ENCODE data around the gene VIL1.

The VIL1 gene

GRCh38 chr2:218402911-218403411 lies 16.0 kb upstream of the VIL1 start:
- Histone ChIP-seq H2AFZ (ENCODE audit: insufficient read depth, low read length, poor library complexity) (no peak overlapping the region), H2BK120ac (ENCODE audit: insufficient read depth, low read length, poor library complexity) (no peak overlapping the region), H3K27ac (ENCODE audit: low read depth, low read length) (no peak overlapping the region), H3K79me2 (ENCODE audit: control insufficient read depth, insufficient read depth, low read length, poor library complexity) (peaks cover 16% of the 10 kb centered on the region), H4K91ac (ENCODE audit: low read depth, low read length) (no peak overlapping the region), H3K4me1 (ENCODE audit: control insufficient read depth in 1 of 2, insufficient read depth in 2 of 2, low read length in 2 of 2) (peaks cover 14 to 23% of the 10 kb centered on the region in 2 experiments), H3K36me3 (ENCODE audit: control insufficient read depth in 1 of 2, insufficient read depth in 2 of 2, low read length in 2 of 2) (peaks cover 35 to 36% of the 10 kb centered on the region in 2 experiments), H3K9me3 (ENCODE audit: insufficient read depth, low read depth, low read length) (no peaks in the 10 kb centered on the region), H3K14ac (ENCODE audit: low read length) (no peak overlapping the region), H3K4ac (ENCODE audit: low read depth, low read length) (no peak overlapping the region), H2BK12ac (ENCODE audit: low read length) (no peak overlapping the region), H3K27me3 (ENCODE audit: insufficient read depth, low read length) (no peaks in the 10 kb centered on the region), H4K8ac (ENCODE audit: low read depth, low read length) (no peak overlapping the region), H3K23ac (ENCODE audit: low read length) (no peak overlapping the region), H3K4me3 (ENCODE audit: low read depth, low read length) (no peak overlapping the region), H3K4me2 (ENCODE audit: low read length) (no peak overlapping the region), H3K18ac (ENCODE audit: low read length) (no peak overlapping the region), H2AK5ac (ENCODE audit: low read length) (no peak overlapping the region), H3K79me1 (ENCODE audit: low read length) (peaks cover 30% of the 10 kb centered on the region), H3K9ac (ENCODE audit: low read length) (no peak overlapping the region), H4K12ac (ENCODE audit: low read depth, low read length) (no peak overlapping the region), H2BK5ac (ENCODE audit: low read depth, low read length, poor library complexity) (no peak overlapping the region)
- no CpG with 5 or more reads among the region's 26 CpGs for WGBS (ENCODE audit: extremely low coverage, insufficient coverage, insufficient read length)
- no peak for DNase-seq

DNA sequence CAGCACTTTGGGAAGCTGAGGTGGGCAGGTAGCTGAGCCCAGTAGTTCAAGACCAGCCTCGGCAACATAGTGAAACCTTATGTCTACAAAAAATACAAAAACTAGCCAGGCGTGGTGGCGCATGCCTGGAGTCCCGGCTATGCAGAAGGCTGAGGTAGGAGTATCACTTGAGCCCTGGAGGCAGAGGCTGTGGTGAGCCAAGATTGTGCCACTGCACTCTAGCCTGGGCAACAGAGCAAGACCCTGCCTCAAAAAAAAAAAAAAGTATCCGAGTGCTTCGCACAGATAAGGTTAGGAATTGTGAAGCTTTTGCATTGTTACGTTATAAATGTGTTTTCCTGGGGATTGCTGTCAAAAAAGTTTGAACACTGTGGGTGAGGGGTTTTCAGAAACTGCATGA lies 15.1 kb upstream of the VIL1 start:
- no peak overlapping the region for H2AK5ac ChIP-seq (ENCODE audit: low read length)
- no peak overlapping the region for H3K14ac ChIP-seq (ENCODE audit: low read length)
- peaks cover 13% of the 10 kb centered on the region for H3K79me2 ChIP-seq (ENCODE audit: control insufficient read depth, insufficient read depth, low read length, poor library complexity)
- H3K27ac ChIP-seq (ENCODE audit: low read depth, low read length): no peak overlapping the region
- no peak overlapping the region for H3K23ac ChIP-seq (ENCODE audit: low read length)
- H2AFZ ChIP-seq (ENCODE audit: insufficient read depth, low read length, poor library complexity): no peak overlapping the region
- H2BK12ac ChIP-seq (ENCODE audit: low read length): no peak overlapping the region
- no peak overlapping the region for H3K4ac ChIP-seq (ENCODE audit: low read depth, low read length)
- H3K27me3 ChIP-seq (ENCODE audit: insufficient read depth, low read length): no peaks in the 10 kb centered on the region
- H2BK5ac ChIP-seq (ENCODE audit: low read depth, low read length, poor library complexity): no peak overlapping the region
- H3K4me1 ChIP-seq (ENCODE audit: control insufficient read depth in 1 of 2, insufficient read depth in 2 of 2, low read length in 2 of 2): peaks cover 11 to 19% of the 10 kb centered on the region in 2 experiments
- no peak overlapping the region for H2BK120ac ChIP-seq (ENCODE audit: insufficient read depth, low read length, poor library complexity)
- H4K12ac ChIP-seq (ENCODE audit: low read depth, low read length): no peak overlapping the region
- no peak overlapping the region for H3K18ac ChIP-seq (ENCODE audit: low read length)
- no peaks in the 10 kb centered on the region for H3K9me3 ChIP-seq (ENCODE audit: insufficient read depth, low read depth, low read length)
- peaks cover 35 to 36% of the 10 kb centered on the region in 2 experiments for H3K36me3 ChIP-seq (ENCODE audit: control insufficient read depth in 1 of 2, insufficient read depth in 2 of 2, low read length in 2 of 2)
- no CpG with 5 or more reads among the region's 7 CpGs for WGBS (ENCODE audit: extremely low coverage, insufficient coverage, insufficient read length)
- H4K91ac ChIP-seq (ENCODE audit: low read depth, low read length): no peak overlapping the region
- no peak overlapping the region for H3K4me3 ChIP-seq (ENCODE audit: low read depth, low read length)
- H3K9ac ChIP-seq (ENCODE audit: low read length): no peak overlapping the region
- H3K4me2 ChIP-seq (ENCODE audit: low read length): no peak overlapping the region
- no peak overlapping the region for H4K8ac ChIP-seq (ENCODE audit: low read depth, low read length)
- peaks cover 24% of the 10 kb centered on the region for H3K79me1 ChIP-seq (ENCODE audit: low read length)
- DNase-seq: no peak

DNA sequence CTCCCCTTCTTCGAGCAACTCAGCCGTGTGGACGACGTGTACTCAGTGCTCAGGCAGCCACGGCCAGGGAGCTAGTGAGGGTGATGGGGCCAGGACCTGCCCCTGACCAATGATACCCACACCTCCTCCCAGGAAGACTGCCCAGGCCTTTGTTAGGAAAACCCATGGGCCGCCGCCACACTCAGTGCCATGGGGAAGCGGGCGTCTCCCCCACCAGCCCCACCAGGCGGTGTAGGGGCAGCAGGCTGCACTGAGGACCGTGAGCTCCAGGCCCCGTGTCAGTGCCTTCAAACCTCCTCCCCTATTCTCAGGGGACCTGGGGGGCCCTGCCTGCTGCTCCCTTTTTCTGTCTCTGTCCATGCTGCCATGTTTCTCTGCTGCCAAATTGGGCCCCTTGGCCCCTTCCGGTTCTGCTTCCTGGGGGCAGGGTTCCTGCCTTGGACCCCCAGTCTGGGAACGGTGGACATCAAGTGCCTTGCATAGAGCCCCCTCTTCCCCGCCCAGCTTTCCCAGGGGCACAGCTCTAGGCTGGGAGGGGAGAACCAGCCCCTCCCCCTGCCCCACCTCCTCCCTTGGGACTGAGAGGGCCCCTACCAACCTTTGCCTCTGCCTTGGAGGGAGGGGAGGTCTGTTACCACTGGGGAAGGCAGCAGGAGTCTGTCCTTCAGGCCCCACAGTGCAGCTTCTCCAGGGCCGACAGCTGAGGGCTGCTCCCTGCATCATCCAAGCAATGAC lies 14.4 kb upstream of the VIL1 start:
- no peak overlapping the region for H2AK5ac ChIP-seq (ENCODE audit: low read length)
- no peak for DNase-seq
- H3K4me1 ChIP-seq (ENCODE audit: control insufficient read depth in 1 of 2, insufficient read depth in 2 of 2, low read length in 2 of 2): peaks cover 11 to 17% of the 10 kb centered on the region in 2 experiments
- no peaks in the 10 kb centered on the region for H3K9me3 ChIP-seq (ENCODE audit: insufficient read depth, low read depth, low read length)
- peaks cover 35 to 36% of the 10 kb centered on the region in 2 experiments for H3K36me3 ChIP-seq (ENCODE audit: control insufficient read depth in 1 of 2, insufficient read depth in 2 of 2, low read length in 2 of 2)
- no peak overlapping the region for H4K12ac ChIP-seq (ENCODE audit: low read depth, low read length)
- no peak overlapping the region for H2BK5ac ChIP-seq (ENCODE audit: low read depth, low read length, poor library complexity)
- H3K79me2 ChIP-seq (ENCODE audit: control insufficient read depth, insufficient read depth, low read length, poor library complexity): peaks cover 7% of the 10 kb centered on the region
- no peak overlapping the region for H2BK12ac ChIP-seq (ENCODE audit: low read length)
- no peak overlapping the region for H2BK120ac ChIP-seq (ENCODE audit: insufficient read depth, low read length, poor library complexity)
- no peak overlapping the region for H3K23ac ChIP-seq (ENCODE audit: low read length)
- no peak overlapping the region for H3K4me2 ChIP-seq (ENCODE audit: low read length)
- H3K4me3 ChIP-seq (ENCODE audit: low read depth, low read length): no peak overlapping the region
- peaks cover 17% of the 10 kb centered on the region for H3K79me1 ChIP-seq (ENCODE audit: low read length)
- no peak overlapping the region for H4K8ac ChIP-seq (ENCODE audit: low read depth, low read length)
- H2AFZ ChIP-seq (ENCODE audit: insufficient read depth, low read length, poor library complexity): no peak overlapping the region
- H3K9ac ChIP-seq (ENCODE audit: low read length): no peak overlapping the region
- H3K27ac ChIP-seq (ENCODE audit: low read depth, low read length): no peak overlapping the region
- no CpG with 5 or more reads among the region's 16 CpGs for WGBS (ENCODE audit: extremely low coverage, insufficient coverage, insufficient read length)
- no peak overlapping the region for H3K18ac ChIP-seq (ENCODE audit: low read length)
- H4K91ac ChIP-seq (ENCODE audit: low read depth, low read length): no peak overlapping the region
- no peak overlapping the region for H3K4ac ChIP-seq (ENCODE audit: low read depth, low read length)
- no peak overlapping the region for H3K14ac ChIP-seq (ENCODE audit: low read length)
- H3K27me3 ChIP-seq (ENCODE audit: insufficient read depth, low read length): no peaks in the 10 kb centered on the region

DNA sequence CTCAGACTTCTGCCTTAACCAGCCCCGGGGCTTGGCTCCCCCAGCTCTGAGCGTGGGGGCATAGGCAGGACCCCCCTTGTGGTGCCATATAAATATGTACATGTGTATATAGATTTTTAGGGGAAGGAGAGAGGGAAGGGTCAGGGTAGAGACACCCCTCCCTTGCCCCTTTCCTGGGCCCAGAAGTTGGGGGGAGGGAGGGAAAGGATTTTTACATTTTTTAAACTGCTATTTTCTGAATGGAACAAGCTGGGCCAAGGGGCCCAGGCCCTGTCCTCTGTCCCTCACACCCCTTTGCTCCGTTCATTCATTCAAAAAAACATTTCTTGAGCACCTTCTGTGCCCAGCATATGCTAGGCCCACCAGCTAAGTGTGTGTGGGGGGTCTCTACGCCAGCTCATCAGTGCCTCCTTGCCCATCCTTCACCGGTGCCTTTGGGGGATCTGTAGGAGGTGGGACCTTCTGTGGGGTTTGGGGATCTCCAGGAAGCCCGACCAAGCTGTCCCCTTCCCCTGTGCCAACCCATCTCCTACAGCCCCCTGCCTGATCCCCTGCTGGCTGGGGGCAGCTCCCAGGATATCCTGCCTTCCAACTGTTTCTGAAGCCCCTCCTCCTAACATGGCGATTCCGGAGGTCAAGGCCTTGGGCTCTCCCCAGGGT lies 13.7 kb upstream of the VIL1 start:
- H4K12ac ChIP-seq (ENCODE audit: low read depth, low read length): peak overlapping the region; percentile 49
- no peak for DNase-seq
- no peak overlapping the region for H3K4me3 ChIP-seq (ENCODE audit: low read depth, low read length)
- H3K14ac ChIP-seq (ENCODE audit: low read length): no peak overlapping the region
- H3K79me1 ChIP-seq (ENCODE audit: low read length): peaks cover 14% of the 10 kb centered on the region
- peak overlapping the region; percentile 73 for H3K4me2 ChIP-seq (ENCODE audit: low read length)
- no CpG with 5 or more reads among the region's 8 CpGs for WGBS (ENCODE audit: extremely low coverage, insufficient coverage, insufficient read length)
- H3K4ac ChIP-seq (ENCODE audit: low read depth, low read length): peak overlapping the region; percentile 14
- H2BK12ac ChIP-seq (ENCODE audit: low read length): no peak overlapping the region
- no peak overlapping the region for H3K9ac ChIP-seq (ENCODE audit: low read length)
- H4K91ac ChIP-seq (ENCODE audit: low read depth, low read length): peak overlapping the region; percentile 46
- peak overlapping the region; percentile 87 for H3K27ac ChIP-seq (ENCODE audit: low read depth, low read length)
- H2AFZ ChIP-seq (ENCODE audit: insufficient read depth, low read length, poor library complexity): peak overlapping the region; percentile 76
- peaks cover 11 to 17% of the 10 kb centered on the region in 2 experiments for H3K4me1 ChIP-seq (ENCODE audit: control insufficient read depth in 1 of 2, insufficient read depth in 2 of 2, low read length in 2 of 2)
- peak overlapping the region; percentile 35 for H2AK5ac ChIP-seq (ENCODE audit: low read length)
- H4K8ac ChIP-seq (ENCODE audit: low read depth, low read length): peak overlapping the region; percentile 75
- H3K36me3 ChIP-seq (ENCODE audit: control insufficient read depth in 1 of 2, insufficient read depth in 2 of 2, low read length in 2 of 2): peaks cover 35 to 36% of the 10 kb centered on the region in 2 experiments
- peak overlapping the region; percentile 24 for H2BK5ac ChIP-seq (ENCODE audit: low read depth, low read length, poor library complexity)
- H3K9me3 ChIP-seq (ENCODE audit: insufficient read depth, low read depth, low read length): no peaks in the 10 kb centered on the region
- H3K27me3 ChIP-seq (ENCODE audit: insufficient read depth, low read length): no peaks in the 10 kb centered on the region
- peaks cover 4% of the 10 kb centered on the region for H3K79me2 ChIP-seq (ENCODE audit: control insufficient read depth, insufficient read depth, low read length, poor library complexity)
- peak overlapping the region; percentile 51 for H3K18ac ChIP-seq (ENCODE audit: low read length)
- peak overlapping the region; percentile 40 for H2BK120ac ChIP-seq (ENCODE audit: insufficient read depth, low read length, poor library complexity)
- no peak overlapping the region for H3K23ac ChIP-seq (ENCODE audit: low read length)
